Measurements from ENCODE around the gene MTFR1L.

GRCh38 chr1:25804964-25805862 is 14.5 kb upstream of the MTFR1L start:
- TF ChIP-seq, protein P1, sequence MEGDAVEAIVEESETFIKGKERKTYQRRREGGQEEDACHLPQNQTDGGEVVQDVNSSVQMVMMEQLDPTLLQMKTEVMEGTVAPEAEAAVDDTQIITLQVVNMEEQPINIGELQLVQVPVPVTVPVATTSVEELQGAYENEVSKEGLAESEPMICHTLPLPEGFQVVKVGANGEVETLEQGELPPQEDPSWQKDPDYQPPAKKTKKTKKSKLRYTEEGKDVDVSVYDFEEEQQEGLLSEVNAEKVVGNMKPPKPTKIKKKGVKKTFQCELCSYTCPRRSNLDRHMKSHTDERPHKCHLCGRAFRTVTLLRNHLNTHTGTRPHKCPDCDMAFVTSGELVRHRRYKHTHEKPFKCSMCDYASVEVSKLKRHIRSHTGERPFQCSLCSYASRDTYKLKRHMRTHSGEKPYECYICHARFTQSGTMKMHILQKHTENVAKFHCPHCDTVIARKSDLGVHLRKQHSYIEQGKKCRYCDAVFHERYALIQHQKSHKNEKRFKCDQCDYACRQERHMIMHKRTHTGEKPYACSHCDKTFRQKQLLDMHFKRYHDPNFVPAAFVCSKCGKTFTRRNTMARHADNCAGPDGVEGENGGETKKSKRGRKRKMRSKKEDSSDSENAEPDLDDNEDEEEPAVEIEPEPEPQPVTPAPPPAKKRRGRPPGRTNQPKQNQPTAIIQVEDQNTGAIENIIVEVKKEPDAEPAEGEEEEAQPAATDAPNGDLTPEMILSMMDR (conservative IDR thresholded peaks at IDR 0.05 in 1 of 2, IDR thresholded peaks at IDR 0.05 in 1 of 2; ENCODE audit: low read depth in 1 of 2, low read length in 2 of 2), result no peak
- no peak for TF ChIP-seq EZH2 (IDR thresholded peaks at IDR 0.05; ENCODE audit: low read length, missing control alignments)
